ES-I3 (cell line): ENCODE data around the gene AKAP17A.
A peak's percentile ranks its signal among the peaks of the same experiment; 100 is the strongest.
"Not testable (repeated sequence)": the region's sequence is repeated elsewhere in the genome, so short reads cannot be mapped to it uniquely, and the experiment has no call there.

Source experiments
- H3K36me3 ChIP-seq: 2 replicates; pipeline ENCODE4 v1.6.1; 2013; ENCODE audit warnings: mild to moderate bottlenecking, low read length, control low read depth, moderate library complexity; ENCODE audit not compliant: insufficient read depth
- H3K4me1 ChIP-seq: 2 replicates; pipeline ENCODE4 v1.6.1; 2013; ENCODE audit warnings: mild to moderate bottlenecking, control low read depth, low read length; ENCODE audit not compliant: insufficient read depth
- H3K9ac ChIP-seq: 2 replicates; pipeline ENCODE4 v1.6.1; 2013; ENCODE audit warnings: low read depth, mild to moderate bottlenecking, low read length, moderate library complexity
- H3K9me3 ChIP-seq: 2 replicates; pipeline ENCODE4 v1.6.1; 2013; ENCODE audit warnings: mild to moderate bottlenecking, low read length, moderate library complexity; ENCODE audit not compliant: control insufficient read depth, insufficient read depth

Gene AKAP17A

GRCh38 chrX:1609311-1609710 is 17.9 kb downstream of the AKAP17A start:
- H3K4me1 ChIP-seq: no peaks in the 10 kb centered on the region
- no peaks in the 10 kb centered on the region for H3K9me3 ChIP-seq
- no peak overlapping the region for H3K9ac ChIP-seq
- no peaks in the 10 kb centered on the region for H3K36me3 ChIP-seq

- H3K4me1 ChIP-seq: no peaks in the 10 kb centered on the region
- no peaks in the 10 kb centered on the region for H3K36me3 ChIP-seq
- H3K9me3 ChIP-seq: no peaks in the 10 kb centered on the region
- no peak overlapping the region for H3K9ac ChIP-seq
These were observed 18.4 kb downstream of the AKAP17A start for GRCh38 chrX:1609762-1610161.

GRCh38 chrX:1610166-1610565 is 18.8 kb downstream of the AKAP17A start:
- no peaks in the 10 kb centered on the region for H3K9me3 ChIP-seq
- no peak overlapping the region for H3K9ac ChIP-seq
- no peaks in the 10 kb centered on the region for H3K4me1 ChIP-seq
- H3K36me3 ChIP-seq: no peaks in the 10 kb centered on the region

- H3K4me1 ChIP-seq: no peaks in the 10 kb centered on the region
- no peaks in the 10 kb centered on the region for H3K9me3 ChIP-seq
- H3K9ac ChIP-seq: no peak overlapping the region
- H3K36me3 ChIP-seq: no peaks in the 10 kb centered on the region
These were observed 19.3 kb downstream of the AKAP17A start for GRCh38 chrX:1610736-1611135.

- Histone ChIP-seq H3K4me1 (no peaks in the 10 kb centered on the region), H3K9ac (no peak overlapping the region), H3K36me3 (no peaks in the 10 kb centered on the region)
These were observed 21.4 kb downstream of the AKAP17A start for GRCh38 chrX:1612641-1613286.

GRCh38 chrX:1614927-1615326 is 23.5 kb downstream of the AKAP17A start, which contains the start of gene ASMT:
Gene ASMT (plus strand): TSS chrX:1615059. CDS start chrX:1615200, 141 bp downstream.
- H3K36me3 ChIP-seq: no peaks in the 10 kb centered on the region
- no peaks in the 10 kb centered on the region for H3K4me1 ChIP-seq
- no peak within 1 kb of the TSS for H3K9ac ChIP-seq
- H3K9me3 ChIP-seq: no peaks in the 10 kb centered on the region

More at GRCh38 chrX:1612641-1613286, 21.4 kb downstream of the AKAP17A start:
- H3K9me3 ChIP-seq: no peaks in the 10 kb centered on the region

GRCh38 chrX:1618689-1619088 is 27.3 kb downstream of the AKAP17A start:
- Histone ChIP-seq H3K9ac (no peak overlapping the region), H3K4me1 (no peaks in the 10 kb centered on the region), H3K36me3 (no peaks in the 10 kb centered on the region), H3K9me3 (no peaks in the 10 kb centered on the region)

- no peak overlapping the region for H3K9ac ChIP-seq
- no peaks in the 10 kb centered on the region for H3K36me3 ChIP-seq
- H3K9me3 ChIP-seq: no peaks in the 10 kb centered on the region
- H3K4me1 ChIP-seq: no peaks in the 10 kb centered on the region
These were observed 32.3 kb downstream of the AKAP17A start for GRCh38 chrX:1623691-1624090.

- H3K9me3 ChIP-seq, H3K4me1 ChIP-seq, H3K36me3 ChIP-seq, H3K9ac ChIP-seq: not testable (repeated sequence)
These were observed 32.9 kb downstream of the AKAP17A start for GRCh38 chrX:1624158-1624860.

GRCh38 chrX:1624861-1625215 is 33.4 kb downstream of the AKAP17A start:
- not testable (repeated sequence) for H3K9ac ChIP-seq, H3K36me3 ChIP-seq, H3K9me3 ChIP-seq, H3K4me1 ChIP-seq

GRCh38 chrX:1629244-1629643 is 37.8 kb downstream of the AKAP17A start:
- H3K36me3 ChIP-seq: no peaks in the 10 kb centered on the region
- H3K4me1 ChIP-seq: no peaks in the 10 kb centered on the region
- H3K9ac ChIP-seq: no peak overlapping the region
- H3K9me3 ChIP-seq: no peaks in the 10 kb centered on the region

- Histone ChIP-seq H3K9me3 (peaks cover 9% of the 10 kb centered on the region; the same call in 1 of the 2 replicates), H3K36me3 (no peaks in the 10 kb centered on the region)
These were observed 54.6 kb downstream of the AKAP17A start for GRCh38 chrX:1646009-1646408.

GRCh38 chrX:1649621-1650020 is 58.2 kb downstream of the AKAP17A start:
- Histone ChIP-seq H3K9ac (peak overlapping the region; percentile 24; the same call in 1 of the 2 replicates), H3K9me3 (peaks cover 7% of the 10 kb centered on the region; the same call in 1 of the 2 replicates), H3K36me3 (no peaks in the 10 kb centered on the region), H3K4me1 (no peaks in the 10 kb centered on the region)

More at GRCh38 chrX:1646009-1646408, 54.6 kb downstream of the AKAP17A start:
- Histone ChIP-seq H3K4me1 (no peaks in the 10 kb centered on the region), H3K9ac (no peak overlapping the region)
